B cell (primary cell): ENCODE data around the gene ZFPM1. TPM values are rescaled to one million over a fixed set of nuclear protein-coding genes. Genes with fewer than 3 reads are reported as not detected.

Experiments used
- ATAC-seq: fragments of 200-7000 bp; cut with Tn5 transposase; one replicate; pipeline ENCODE4 v1.10.0; 2021; ENCODE audit warnings: low read depth, mild to moderate bottlenecking, moderate number of reproducible peaks, moderate library complexity
- CTCF ChIA-PET: fragments of 350-600 bp; sonication (Branson Sonifier 250); formaldehyde crosslinking; loops from one replicate; lab custom pipeline; 2021; ENCODE audit warnings: antibody characterized with exemption, inconsistent platforms; lab: Charles Lee
- POLR2A ChIA-PET: fragments of 350-600 bp; sonication (Branson Sonifier 250); formaldehyde crosslinking; loops from one replicate; lab custom pipeline; 2021; ENCODE audit warnings: antibody characterized with exemption; lab: Charles Lee
- DNase-seq: peaks from one replicate; pipeline ENCODE4 v3.0.0; 2013
- H2AFZ ChIP-seq: 2 replicates; pipeline ENCODE4 v1.6.1; 2012; ENCODE audit warnings: mild to moderate bottlenecking, low read depth, low read length; ENCODE audit not compliant: insufficient read depth, poor library complexity, severe bottlenecking
- H3K27ac ChIP-seq, 2 donors: 1 replicate in 1 of 2; 2 replicates in 1 of 2; pipeline ENCODE4 v1.5.1; 2012 to 2013; ENCODE audit warnings: low read length in 2 of 2, mild to moderate bottlenecking in 2 of 2, moderate library complexity in 1 of 2
- H3K27me3 ChIP-seq, 4 experiments: fragments of 200-600 bp in 1 of 4; sonication (generic) in 1 of 4; replicated peaks in 1 of 4; 1 replicate in 2 of 4; 2 replicates in 2 of 4; pipeline versions ENCODE4 v1.6.1 to v1.7.0; 2013 to 2016; ENCODE audit warnings: low read length in 3 of 4, mild to moderate bottlenecking in 2 of 4, mixed read lengths in 1 of 4, moderate library complexity in 1 of 4; ENCODE audit not compliant: insufficient read depth in 4 of 4, control insufficient read depth in 3 of 4; ENCODE audit errors: control extremely low read depth in 1 of 4
- H3K36me3 ChIP-seq, 2 experiments: replicated peaks in 1 of 2; 1 replicate in 1 of 2; 2 replicates in 1 of 2; pipeline versions ENCODE4 v1.6.1 to v1.7.1; 2013; ENCODE audit warnings: low read length in 1 of 2; ENCODE audit not compliant: insufficient read depth in 2 of 2, control insufficient read depth in 1 of 2; ENCODE audit errors: control extremely low read depth in 1 of 2, extremely low read depth in 1 of 2
- H3K4me1 ChIP-seq, 2 donors: fragments of 200-600 bp in 1 of 2; sonication (generic) in 1 of 2; 1 replicate in 1 of 2; 2 replicates in 1 of 2; pipeline versions ENCODE4 v1.5.1 to v1.6.1; 2013 to 2017; ENCODE audit warnings: low read length in 2 of 2; ENCODE audit not compliant: control insufficient read depth in 2 of 2, insufficient read depth in 2 of 2
- H3K4me2 ChIP-seq: replicated peaks from 2 replicates; pipeline ENCODE3; 2012; ENCODE audit warnings: mild to moderate bottlenecking, low read depth, low read length; ENCODE audit not compliant: poor library complexity, severe bottlenecking
- H3K4me3 ChIP-seq, 5 experiments: fragments of 200-600 bp in 1 of 5; sonication (generic) in 1 of 5; 1 replicate in 3 of 5; 2 replicates in 2 of 5; pipeline versions ENCODE4 v1.5.1 to v1.7.0; 2011 to 2016; ENCODE audit warnings: low read length in 4 of 5, mild to moderate bottlenecking in 4 of 5, low read depth in 2 of 5, control low read depth in 1 of 5, moderate library complexity in 1 of 5; ENCODE audit not compliant: insufficient read depth in 1 of 5; ENCODE audit errors: control extremely low read depth in 1 of 5, extremely low read depth in 1 of 5
- H3K79me2 ChIP-seq: fragments of 200-600 bp; sonication (generic); one replicate; pipeline ENCODE4 v1.6.0; 2016; ENCODE audit warnings: low read length; ENCODE audit not compliant: control insufficient read depth, insufficient read depth
- H3K9ac ChIP-seq: fragments of 200-600 bp; sonication (generic); 2 replicates; pipeline ENCODE4 v1.6.1; 2017; ENCODE audit warnings: mild to moderate bottlenecking, low read length, moderate library complexity
- H3K9me3 ChIP-seq, 3 donors: one replicate each; pipeline versions ENCODE4 v1.6.1 to v1.7.1; 2013; ENCODE audit warnings: low read length in 2 of 3; ENCODE audit not compliant: control insufficient read depth in 2 of 3, insufficient read depth in 1 of 3; ENCODE audit errors: control extremely low read depth in 1 of 3
- H4K20me1 ChIP-seq: 2 replicates; pipeline ENCODE4 v1.6.0; 2012; ENCODE audit warnings: mild to moderate bottlenecking, low read length; ENCODE audit not compliant: insufficient read depth, control insufficient read depth, poor library complexity, severe bottlenecking
- H3K27ac Mint-ChIP-seq: one replicate; pipeline ENCODE4 v1.8.0; 2021; ENCODE audit warnings: mixed read lengths
- H3K27me3 Mint-ChIP-seq: one replicate; pipeline ENCODE4 v1.8.0; 2021; ENCODE audit warnings: mixed read lengths
- H3K4me1 Mint-ChIP-seq: one replicate; pipeline ENCODE4 v1.8.0; 2021; ENCODE audit warnings: mixed read lengths
- H3K4me3 Mint-ChIP-seq: one replicate; pipeline ENCODE4 v1.8.0; 2021; ENCODE audit warnings: mixed read lengths
- H3K9me3 Mint-ChIP-seq: one replicate; pipeline ENCODE4 v1.8.0; 2022; ENCODE audit warnings: mixed read lengths; ENCODE audit not compliant: insufficient read depth
- CTCF ChIP-seq: fragments of 200-600 bp; IDR thresholded peaks from one replicate; pipeline ENCODE4 v1.8.0; 2022; ENCODE audit warnings: antibody characterized with exemption, mild to moderate bottlenecking
- EZH2 ChIP-seq: IDR thresholded peaks from 2 replicates; pipeline ENCODE4 v1.6.1; 2012; ENCODE audit warnings: borderline replicate concordance, low read depth, mild to moderate bottlenecking, moderate library complexity, low read length; ENCODE audit not compliant: insufficient read depth, poor library complexity, severe bottlenecking
- WGBS: methylation state at CpG from one replicate; pipeline ENCODE4 v1.1.5; 2013; ENCODE audit warnings: missing lambda C conversion rate; ENCODE audit not compliant: insufficient coverage; 5-methylcytosine and 5-hydroxymethylcytosine counted together
- intact Hi-C: fragments of 100-400 bp; cut with micrococcal nuclease; formaldehyde crosslinking; loops from one replicate; pipeline ENCODE4 v1.10.0; 2022
- polyA plus RNA-seq: library from polyadenylated mRNA; depleted of rRNA; stranded (reverse); fragments of >200 nt; gene quantifications from 2 replicates; pipeline ENCODE4 v1.2.3, GENCODE V29; 2012
- total RNA-seq, 2 donors: library from RNA; stranded (reverse); fragments of 120-200 nt in 1 of 2; gene quantifications; 1 replicate in 1 of 2; 2 replicates in 1 of 2; pipeline versions ENCODE4 v1.2.3 to v1.2.4, GENCODE V29; 2013 to 2022

Gene ZFPM1
- total and polyA plus RNA-seq, 2 donors (not counting 1 experiment from before 2014, with no cell fraction given): 4.3 to 34.6 TPM

GRCh38 chr16:88458039-88458772, 5.1 kb downstream of the ZFPM1 start:
- ChIA-PET POLR2A (interaction anchor here (0.6 to 1.2 kb wide), 3 partner anchors 10 to 23 kb away, joined by 3 read pairs; no protein-coding TSS in a partner anchor), CTCF (interaction anchor here (2.3 kb wide), 1 partner anchor 9 kb away, joined by 5 read pairs; no protein-coding TSS in a partner anchor)
- peaks cover 50% of the 10 kb centered on the region for H3K4me1 Mint-ChIP-seq
- no peak overlapping the region for H3K4me3 Mint-ChIP-seq
- H3K4me3 ChIP-seq: no peak overlapping the region
- H3K4me1 ChIP-seq: peaks cover 38 to 67% of the 10 kb centered on the region in 2 donors
- H3K9ac ChIP-seq: no peak overlapping the region
- intact Hi-C loops: loop anchor here (10.0 kb wide), 1 partner anchor 327 kb away; the partner anchor contains the start of gene PIEZO1
- H3K27ac ChIP-seq: no peak overlapping the region
- no peak overlapping the region for H3K4me2 ChIP-seq
- no peaks in the 10 kb centered on the region for H3K36me3 ChIP-seq
- H3K27me3 Mint-ChIP-seq: no peaks in the 10 kb centered on the region
- WGBS: 95% methylated on average over 19 of the region's 20 CpGs
- H3K79me2 ChIP-seq: peaks cover 85% of the 10 kb centered on the region
- no peak for TF ChIP-seq CTCF
- no peak for TF ChIP-seq EZH2
- peaks cover 0 to 4% (median 0%) of the 10 kb centered on the region in 3 donors for H3K9me3 ChIP-seq
- no peak overlapping the region for H2AFZ ChIP-seq
- peaks cover 0 to 11% (median 0%) of the 10 kb centered on the region in 4 experiments for H3K27me3 ChIP-seq
- DNase-seq (no peak), ATAC-seq (no peak)
- H4K20me1 ChIP-seq: peaks cover 78% of the 10 kb centered on the region
- H3K27ac Mint-ChIP-seq: no peak overlapping the region
- H3K9me3 Mint-ChIP-seq: no peaks in the 10 kb centered on the region

DNA sequence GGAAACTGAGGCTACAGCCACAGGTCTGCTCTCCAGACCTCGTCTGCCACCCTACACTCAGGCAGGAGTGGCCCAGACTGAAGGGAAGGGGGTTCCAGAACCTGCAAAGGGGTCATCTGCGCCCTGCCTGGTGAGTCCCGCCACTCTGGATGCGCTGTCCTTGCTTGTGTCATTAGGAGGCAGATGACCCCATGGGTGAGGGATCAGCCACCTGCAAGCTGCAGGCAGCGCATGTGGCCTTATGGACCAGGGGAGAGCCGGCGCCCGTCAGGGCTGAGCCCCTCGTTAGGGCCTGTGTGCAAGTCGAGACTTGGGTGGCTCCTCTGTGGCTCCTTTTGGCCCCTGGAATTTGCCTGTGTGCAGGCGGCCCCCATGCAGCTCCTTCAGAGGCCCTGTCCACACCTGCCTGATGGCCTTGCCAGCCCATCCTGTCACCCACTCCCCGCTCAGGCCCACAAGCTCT, 5.7 kb downstream of the ZFPM1 start:
- peaks cover 38 to 72% of the 10 kb centered on the region in 2 donors for H3K4me1 ChIP-seq
- intact Hi-C loops: loop anchor here (10.0 kb wide), 1 partner anchor 326 kb away; the partner anchor contains the start of gene PIEZO1
- ChIA-PET POLR2A (no interaction called here), CTCF (interaction anchor here (2.3 kb wide), 1 partner anchor 8 kb away, joined by 5 read pairs; no protein-coding TSS in a partner anchor)
- H3K27me3 ChIP-seq: peaks cover 0 to 11% (median 0%) of the 10 kb centered on the region in 4 experiments
- H3K9me3 ChIP-seq: peaks cover 0 to 4% (median 0%) of the 10 kb centered on the region in 3 donors
- ATAC-seq (no peak), DNase-seq (no peak)
- peaks cover 84% of the 10 kb centered on the region for H4K20me1 ChIP-seq
- H3K4me2 ChIP-seq: no peak overlapping the region
- no peak overlapping the region for H3K4me3 ChIP-seq
- H3K9me3 Mint-ChIP-seq: no peaks in the 10 kb centered on the region
- peaks cover 88% of the 10 kb centered on the region for H3K79me2 ChIP-seq
- 92% methylated on average over 12 of the region's 12 CpGs for WGBS
- TF ChIP-seq CTCF: no peak
- TF ChIP-seq EZH2: no peak
- no peaks in the 10 kb centered on the region for H3K27me3 Mint-ChIP-seq
- no peak overlapping the region for H2AFZ ChIP-seq
- no peak overlapping the region for H3K27ac ChIP-seq
- H3K4me1 Mint-ChIP-seq: peaks cover 52% of the 10 kb centered on the region
- H3K36me3 ChIP-seq: no peaks in the 10 kb centered on the region
- H3K27ac Mint-ChIP-seq: peak overlapping the region; percentile 37
- H3K9ac ChIP-seq: no peak overlapping the region
- H3K4me3 Mint-ChIP-seq: no peak overlapping the region
